NB4 (cell line): ENCODE measurements around the gene GLI3.

Experiments
- DNase-seq: peaks from one replicate; pipeline ENCODE4 v3.0.0; 2010; ENCODE audit warnings: low read depth
- H3K4me3 ChIP-seq: one replicate; pipeline ENCODE4 v1.5.1; 2011; ENCODE audit warnings: mild to moderate bottlenecking, low read depth, low read length, moderate library complexity
- MYC ChIP-seq: IDR thresholded peaks from 2 replicates; pipeline ENCODE4 v1.6.1; 2011; ENCODE audit warnings: low read depth, low read length
- POLR2A ChIP-seq: IDR thresholded peaks from 2 replicates; pipeline ENCODE4 v1.6.1; 2011; ENCODE audit warnings: mild to moderate bottlenecking; ENCODE audit not compliant: insufficient read length; ENCODE audit errors: extremely low read depth
- TF ChIP-seq, protein P1 (sequence below): IDR thresholded peaks from 2 replicates; pipeline ENCODE4 v1.6.1; 2011; ENCODE audit warnings: low read depth, low read length
- TF ChIP-seq, protein P2 (sequence below): IDR thresholded peaks from one replicate; pipeline ENCODE4 v1.5.1; 2012; ENCODE audit warnings: low read depth, low read length

The GLI3 gene

DNA sequence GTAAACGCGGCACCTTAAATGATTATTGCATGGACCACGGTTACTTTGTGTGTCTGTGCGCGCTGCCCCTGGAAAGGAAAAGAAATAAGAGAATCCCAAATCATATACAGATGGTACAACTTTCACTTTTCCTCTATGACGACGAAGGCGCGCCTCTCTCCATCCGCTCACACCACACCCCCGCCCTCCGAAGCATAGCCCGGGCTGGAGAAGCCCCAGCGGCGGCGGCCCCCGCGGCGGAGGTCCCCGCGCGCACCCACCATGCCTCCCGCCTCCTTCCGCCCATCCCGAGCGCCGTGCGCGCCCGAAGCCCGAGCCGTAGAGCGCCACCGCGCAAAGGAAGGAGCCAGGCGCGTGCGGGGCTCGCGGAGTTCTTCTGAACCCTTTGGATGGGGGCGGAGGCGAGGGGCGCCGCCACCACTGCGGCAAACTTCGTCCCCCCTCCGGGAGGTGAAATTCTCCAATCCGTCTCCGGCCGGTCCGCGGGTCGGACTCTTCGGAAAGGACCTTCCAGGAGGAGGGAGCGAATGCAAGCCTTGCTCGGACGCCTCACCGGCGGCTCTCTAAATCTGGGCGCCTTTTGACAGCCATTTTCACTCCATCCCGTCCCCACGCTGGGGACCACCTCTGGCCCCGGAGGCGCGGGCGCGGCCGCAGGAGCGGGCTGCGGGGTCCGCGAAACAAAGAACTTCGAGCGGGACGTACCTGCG lies 588 bp downstream of the GLI3 start:
- no peak for DNase-seq
- TF ChIP-seq, protein P1, sequence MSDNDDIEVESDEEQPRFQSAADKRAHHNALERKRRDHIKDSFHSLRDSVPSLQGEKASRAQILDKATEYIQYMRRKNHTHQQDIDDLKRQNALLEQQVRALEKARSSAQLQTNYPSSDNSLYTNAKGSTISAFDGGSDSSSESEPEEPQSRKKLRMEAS = no peak
- TF ChIP-seq MYC = no peak
- TF ChIP-seq POLR2A = no peak
- TF ChIP-seq, protein P2, sequence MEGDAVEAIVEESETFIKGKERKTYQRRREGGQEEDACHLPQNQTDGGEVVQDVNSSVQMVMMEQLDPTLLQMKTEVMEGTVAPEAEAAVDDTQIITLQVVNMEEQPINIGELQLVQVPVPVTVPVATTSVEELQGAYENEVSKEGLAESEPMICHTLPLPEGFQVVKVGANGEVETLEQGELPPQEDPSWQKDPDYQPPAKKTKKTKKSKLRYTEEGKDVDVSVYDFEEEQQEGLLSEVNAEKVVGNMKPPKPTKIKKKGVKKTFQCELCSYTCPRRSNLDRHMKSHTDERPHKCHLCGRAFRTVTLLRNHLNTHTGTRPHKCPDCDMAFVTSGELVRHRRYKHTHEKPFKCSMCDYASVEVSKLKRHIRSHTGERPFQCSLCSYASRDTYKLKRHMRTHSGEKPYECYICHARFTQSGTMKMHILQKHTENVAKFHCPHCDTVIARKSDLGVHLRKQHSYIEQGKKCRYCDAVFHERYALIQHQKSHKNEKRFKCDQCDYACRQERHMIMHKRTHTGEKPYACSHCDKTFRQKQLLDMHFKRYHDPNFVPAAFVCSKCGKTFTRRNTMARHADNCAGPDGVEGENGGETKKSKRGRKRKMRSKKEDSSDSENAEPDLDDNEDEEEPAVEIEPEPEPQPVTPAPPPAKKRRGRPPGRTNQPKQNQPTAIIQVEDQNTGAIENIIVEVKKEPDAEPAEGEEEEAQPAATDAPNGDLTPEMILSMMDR = no peak
- H3K4me3 ChIP-seq = no peak overlapping the region

DNA sequence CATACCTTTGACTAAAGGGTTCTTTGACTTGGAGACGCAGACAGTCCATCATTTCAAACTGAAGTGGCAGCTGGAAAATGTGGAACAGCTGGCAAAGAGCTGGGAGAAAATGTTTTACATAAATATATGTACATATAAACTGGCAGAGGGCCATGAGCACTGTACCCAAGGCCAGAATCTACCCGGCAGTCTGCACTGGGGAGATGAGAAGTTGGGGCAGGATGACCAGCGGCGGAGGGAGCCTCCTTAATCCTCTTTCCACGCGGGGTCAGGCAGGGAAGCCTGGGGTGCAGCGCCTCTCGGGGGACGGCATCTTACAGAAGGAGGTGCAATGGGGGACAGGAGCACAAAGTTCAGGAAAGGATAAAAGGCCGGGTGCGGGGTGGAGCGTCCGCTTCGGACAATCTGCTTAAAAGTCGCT lies 1.3 kb downstream of the GLI3 start:
- DNase-seq = no peak
- no peak overlapping the region for H3K4me3 ChIP-seq
- TF ChIP-seq POLR2A = no peak
- TF ChIP-seq MYC = no peak

DNA sequence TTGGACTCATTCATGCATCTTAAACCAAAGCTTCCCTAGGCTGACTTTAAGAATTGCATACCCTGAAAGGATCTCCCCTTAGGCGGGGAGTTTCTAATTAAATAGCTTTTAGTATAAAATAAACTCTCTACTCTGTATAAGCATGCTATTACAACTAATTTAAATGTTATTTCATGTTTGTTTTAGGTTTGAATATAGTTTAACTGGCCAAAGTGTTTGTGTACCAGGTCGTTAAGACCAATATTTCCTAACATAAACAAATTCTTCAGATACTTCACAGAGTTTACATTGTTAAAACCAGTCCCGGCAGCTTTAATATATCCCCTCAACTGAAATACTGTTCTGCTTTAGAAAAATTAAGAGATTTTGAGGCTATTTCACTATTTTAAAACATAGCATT lies 2.3 kb downstream of the GLI3 start:
- no peak overlapping the region for H3K4me3 ChIP-seq
- DNase-seq = no peak
- TF ChIP-seq POLR2A (no peak), MYC (no peak)
- TF ChIP-seq, protein P1 = no peak

DNA sequence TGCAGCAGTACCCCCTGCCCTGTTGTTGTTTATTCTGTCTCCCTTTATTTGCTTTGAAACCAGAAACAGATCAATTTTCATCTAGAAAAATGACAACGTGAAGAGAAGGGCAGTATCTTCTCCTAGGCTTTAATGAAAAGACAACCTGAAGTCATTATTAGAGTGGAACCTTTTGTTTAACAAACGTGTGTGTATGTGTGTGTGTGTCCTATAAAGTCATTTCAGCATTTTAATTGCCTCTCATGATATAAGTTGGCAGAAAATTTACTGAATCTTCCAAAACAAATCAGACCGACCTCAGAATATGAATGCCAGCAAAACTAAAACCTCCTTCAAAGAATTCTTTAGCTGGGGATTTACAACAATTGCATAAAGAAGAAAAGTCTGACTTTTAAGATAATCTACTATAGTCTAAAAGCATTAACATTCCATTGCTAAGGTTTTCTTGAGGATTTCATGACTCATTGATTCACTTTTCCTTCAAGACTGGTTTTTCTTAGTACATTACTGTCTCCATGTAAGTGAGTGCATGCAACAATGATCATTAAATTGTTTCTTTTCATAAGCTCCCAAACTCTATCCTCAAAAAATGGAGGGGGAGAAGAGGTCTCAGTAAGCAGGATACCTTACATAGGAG lies 3.2 kb downstream of the GLI3 start:
- no peak overlapping the region for H3K4me3 ChIP-seq
- DNase-seq = no peak
- TF ChIP-seq, protein P2 = no peak
- TF ChIP-seq, protein P1 = no peak
- TF ChIP-seq POLR2A (no peak), MYC (no peak)

DNA sequence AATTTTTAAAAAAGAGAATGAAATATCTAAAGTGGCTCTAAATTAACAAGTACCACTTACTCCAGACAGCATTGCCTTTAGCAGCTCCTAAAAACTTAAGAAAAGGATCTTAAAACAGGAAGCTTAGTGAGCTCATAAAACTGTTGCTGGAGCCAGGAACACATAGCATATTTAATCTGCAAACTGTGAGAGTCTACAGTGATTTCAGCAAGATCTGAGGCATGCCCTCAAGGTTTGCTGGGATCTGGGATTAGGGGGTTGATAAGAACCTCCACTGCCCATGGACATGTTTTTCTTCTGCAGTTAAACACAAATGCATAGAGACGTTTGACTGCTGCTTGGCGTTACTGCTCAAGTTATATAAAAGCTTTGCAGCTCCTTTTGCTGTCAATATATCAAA lies 3.8 kb downstream of the GLI3 start:
- no peak for DNase-seq
- no peak overlapping the region for H3K4me3 ChIP-seq
- TF ChIP-seq, protein P2 = no peak
- TF ChIP-seq POLR2A = no peak
- TF ChIP-seq, protein P1 = no peak
- TF ChIP-seq MYC = no peak

DNA sequence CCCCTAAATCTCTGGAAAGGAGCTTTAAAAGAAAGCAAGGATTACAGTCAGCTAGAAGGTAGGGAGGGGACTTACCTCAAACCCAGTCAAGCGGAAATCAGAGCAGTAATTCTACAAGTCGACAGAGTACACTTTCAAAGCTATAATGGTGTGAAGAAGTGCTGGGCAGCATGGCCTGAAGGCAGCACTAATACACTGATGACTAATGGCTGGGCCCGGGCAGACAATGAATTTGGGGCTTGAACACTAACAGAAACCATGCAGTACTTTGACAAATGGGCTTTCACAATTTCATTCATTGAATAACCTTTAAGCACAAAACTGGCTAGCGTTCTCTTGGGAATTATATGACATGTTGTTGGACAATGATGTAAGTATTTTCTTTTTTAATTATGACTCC lies 4.7 kb downstream of the GLI3 start:
- TF ChIP-seq, protein P1 = no peak
- TF ChIP-seq, protein P2 = no peak
- TF ChIP-seq MYC (no peak), POLR2A (no peak)
- DNase-seq = peak; percentile 45
- no peak overlapping the region for H3K4me3 ChIP-seq
